Esophagus (tissue), 2 donors: ENCODE results near the gene GNB4. TPM values are rescaled to one million over a fixed set of nuclear protein-coding genes. Genes with fewer than 3 reads are reported as not detected.

Experiments
- H3K27ac ChIP-seq, 2 donors: one replicate each; pipeline ENCODE4 v1.5.1; 2013; ENCODE audit warnings: low read depth in 2 of 2, mild to moderate bottlenecking in 2 of 2, inconsistent platforms in 1 of 2, low read length in 1 of 2, moderate library complexity in 1 of 2
- H3K27me3 ChIP-seq, 2 donors: one replicate each; pipeline ENCODE4 v1.6.1; 2013; ENCODE audit warnings: low read length in 2 of 2, control low read depth in 1 of 2, mild to moderate bottlenecking in 1 of 2; ENCODE audit not compliant: insufficient read depth in 2 of 2, control insufficient read depth in 1 of 2
- H3K36me3 ChIP-seq, 2 donors: one replicate each; pipeline ENCODE4 v1.6.1; 2013; ENCODE audit warnings: low read length in 1 of 2; ENCODE audit not compliant: control insufficient read depth in 2 of 2, insufficient read depth in 2 of 2
- H3K4me1 ChIP-seq, 2 donors: one replicate each; pipeline ENCODE4 v1.6.1; 2013; ENCODE audit warnings: low read length in 1 of 2; ENCODE audit not compliant: control insufficient read depth in 2 of 2, insufficient read depth in 2 of 2
- H3K4me3 ChIP-seq, 2 donors: one replicate each; pipeline ENCODE4 v1.5.1; 2013; ENCODE audit warnings: low read length in 2 of 2, mild to moderate bottlenecking in 2 of 2, low read depth in 1 of 2, moderate library complexity in 1 of 2
- H3K9me3 ChIP-seq, 2 donors: one replicate each; pipeline ENCODE4 v1.6.1; 2013; ENCODE audit warnings: mild to moderate bottlenecking in 2 of 2, low read depth in 1 of 2, low read length in 1 of 2, moderate library complexity in 1 of 2; ENCODE audit not compliant: control insufficient read depth in 2 of 2, insufficient read depth in 1 of 2
- WGBS, 2 donors: extraction: QIAGEN DNeasy Blood & Tissue Kit; methylation state at CpG; one replicate each; pipeline ENCODE4 v1.1.7; 2013; 5-methylcytosine and 5-hydroxymethylcytosine counted together
- polyA plus RNA-seq, 2 donors: library from polyadenylated mRNA; stranded (reverse); fragments of 200-250 nt; gene quantifications; one replicate each; pipeline ENCODE4 v1.2.3, GENCODE V29; 2013
- donor health status: healthy with polysubstance abuse.
- donor health status: Bipolar disorder and iron deficiency.

The GNB4 gene
- polyA plus RNA-seq, 2 donors: 2.1 to 6.7 TPM

GRCh38 chr3:179421500-179421899 is 29.8 kb downstream of the GNB4 start:
- Histone ChIP-seq H3K36me3 (peaks cover 2% of the 10 kb centered on the region in 2 donors), H3K27me3 (no peaks in the 10 kb centered on the region), H3K9me3 (no peaks in the 10 kb centered on the region), H3K27ac (no peak overlapping the region), H3K4me3 (no peak overlapping the region), H3K4me1 (no peaks in the 10 kb centered on the region)
- 28 to 39% methylated on average over 2 of the region's 2 CpGs for WGBS, 2 donors

GRCh38 chr3:179418610-179419009 is 32.7 kb downstream of the GNB4 start:
- Histone ChIP-seq H3K4me1 (no peaks in the 10 kb centered on the region), H3K9me3 (no peaks in the 10 kb centered on the region), H3K4me3 (no peak overlapping the region), H3K27ac (no peak overlapping the region), H3K27me3 (no peaks in the 10 kb centered on the region), H3K36me3 (peaks cover 0 to 2% of the 10 kb centered on the region in 2 donors)
- WGBS, 2 donors: 84 to 85% methylated on average over 3 of the region's 3 CpGs

GRCh38 chr3:179416681-179417080 is 34.6 kb downstream of the GNB4 start:
- Histone ChIP-seq H3K4me3 (no peak overlapping the region), H3K36me3 (peaks cover 0 to 2% of the 10 kb centered on the region in 2 donors), H3K27ac (no peak overlapping the region), H3K27me3 (no peaks in the 10 kb centered on the region), H3K9me3 (no peaks in the 10 kb centered on the region), H3K4me1 (no peaks in the 10 kb centered on the region)
- WGBS, 2 donors: 94 to 97% methylated on average over 2 of the region's 2 CpGs

GRCh38 chr3:179415377-179415776 is 35.9 kb downstream of the GNB4 start:
- WGBS, 2 donors: 87 to 88% methylated on average over 4 of the region's 4 CpGs
- Histone ChIP-seq H3K9me3 (no peaks in the 10 kb centered on the region), H3K36me3 (peaks cover 0 to 2% of the 10 kb centered on the region in 2 donors), H3K4me1 (no peaks in the 10 kb centered on the region), H3K27me3 (no peaks in the 10 kb centered on the region), H3K27ac (no peak overlapping the region), H3K4me3 (no peak overlapping the region)

- 88 to 92% methylated on average over 2 of the region's 2 CpGs for WGBS, 2 donors
- Histone ChIP-seq H3K4me3 (no peak overlapping the region), H3K27me3 (no peaks in the 10 kb centered on the region), H3K4me1 (no peaks in the 10 kb centered on the region), H3K27ac (no peak overlapping the region), H3K36me3 (peaks cover 0 to 2% of the 10 kb centered on the region in 2 donors), H3K9me3 (no peaks in the 10 kb centered on the region)
Observed at GRCh38 chr3:179414804-179415203, 36.5 kb downstream of the GNB4 start.

GRCh38 chr3:179410999-179411398 is 40.3 kb downstream of the GNB4 start:
- Histone ChIP-seq H3K27me3 (no peaks in the 10 kb centered on the region), H3K9me3 (no peaks in the 10 kb centered on the region), H3K4me3 (no peak overlapping the region), H3K27ac (no peak overlapping the region), H3K4me1 (no peaks in the 10 kb centered on the region), H3K36me3 (no peaks in the 10 kb centered on the region)

- H3K27ac ChIP-seq: no peak overlapping the region
- H3K4me1 ChIP-seq: no peaks in the 10 kb centered on the region
- WGBS, 2 donors: 92 to 93% methylated on average over 2 of the region's 2 CpGs
- H3K9me3 ChIP-seq: no peaks in the 10 kb centered on the region
- no peaks in the 10 kb centered on the region for H3K36me3 ChIP-seq
- H3K4me3 ChIP-seq: no peak overlapping the region
- no peaks in the 10 kb centered on the region for H3K27me3 ChIP-seq
Observed at GRCh38 chr3:179410331-179410730, 40.9 kb downstream of the GNB4 start.

GRCh38 chr3:179404307-179404706 is 47.0 kb downstream of the GNB4 start:
- Histone ChIP-seq H3K36me3 (no peaks in the 10 kb centered on the region), H3K27me3 (no peaks in the 10 kb centered on the region), H3K4me1 (no peaks in the 10 kb centered on the region), H3K4me3 (no peak overlapping the region), H3K27ac (no peak overlapping the region), H3K9me3 (no peaks in the 10 kb centered on the region)
- 94 to 97% methylated on average over 2 of the region's 2 CpGs for WGBS, 2 donors

- WGBS, 2 donors: 77 to 81% methylated on average over 5 of the region's 5 CpGs
- no peaks in the 10 kb centered on the region for H3K36me3 ChIP-seq
- H3K4me1 ChIP-seq: no peaks in the 10 kb centered on the region
- no peaks in the 10 kb centered on the region for H3K9me3 ChIP-seq
- H3K4me3 ChIP-seq: no peak overlapping the region
- no peak overlapping the region for H3K27ac ChIP-seq
- no peaks in the 10 kb centered on the region for H3K27me3 ChIP-seq
Observed at GRCh38 chr3:179402963-179403362, 48.3 kb downstream of the GNB4 start.

GRCh38 chr3:179401561-179401960 is 49.7 kb downstream of the GNB4 start:
- 85 to 88% methylated on average over 3 of the region's 3 CpGs for whole genome bisulfite sequencing, 2 donors
- Histone ChIP-seq H3K27ac (no peak overlapping the region), H3K9me3 (no peaks in the 10 kb centered on the region), H3K4me3 (no peak overlapping the region), H3K36me3 (no peaks in the 10 kb centered on the region), H3K4me1 (no peaks in the 10 kb centered on the region), H3K27me3 (no peaks in the 10 kb centered on the region)
